ENCODE measurements around the gene ZG16. TPM values are rescaled to one million over a fixed set of nuclear protein-coding genes. Genes with fewer than 3 reads are reported as not detected.
"Not testable (repeated sequence)": the region's sequence is repeated elsewhere in the genome, so short reads cannot be mapped to it uniquely, and the experiment has no call there.

Gene ZG16
- total and polyA plus RNA-seq, 9 of the 15 experiments (the other 6 are each of a cell fraction or from before 2014, with no cell fraction given) = 0.04 TPM; not detected in 8

- no peak for TF ChIP-seq PHTF2 (CRISPR knock-in tag; IDR thresholded peaks at IDR 0.05)
- no peak for TF ChIP-seq LEF1 (IDR thresholded peaks at IDR 0.05)
- no peak for TF ChIP-seq ELF2 (CRISPR knock-in tag; IDR thresholded peaks at IDR 0.05)
- no peak for TF ChIP-seq ZBTB1 (CRISPR knock-in tag; IDR thresholded peaks at IDR 0.05; ENCODE audit: borderline replicate concordance, low read depth)
- TF ChIP-seq CXXC5 (CRISPR knock-in tag; IDR thresholded peaks at IDR 0.05) = no peak
Measured at GRCh38 chr16:29779474-29779873, 1.4 kb downstream of the ZG16 start (continued).

GRCh38 chr16:29783094-29783953, 5.3 kb downstream of the ZG16 start:
- H4K20me1 ChIP-seq (replicated peaks; ENCODE audit: control insufficient read depth, insufficient read depth, low read length); H3K4me1 ChIP-seq (replicated peaks in 1 of 2; ENCODE audit: control insufficient read depth in 2 of 2, insufficient read depth in 2 of 2, low read length in 2 of 2); H3K36me3 ChIP-seq (ENCODE audit: control insufficient read depth, insufficient read depth, low read length); H3K9me3 ChIP-seq (replicated peaks; ENCODE audit: control insufficient read depth, insufficient read depth, low read depth, low read length); H3K4me3 ChIP-seq; H3K4me2 ChIP-seq (ENCODE audit: insufficient read depth, low read length); ATAC-seq; H3K9ac ChIP-seq (ENCODE audit: insufficient read depth in 1 of 2, low read depth in 2 of 2, low read length in 2 of 2); H3K79me2 ChIP-seq (ENCODE audit: control insufficient read depth, insufficient read depth, low read length); H3K27ac ChIP-seq (ENCODE audit: extremely low read depth, low read depth, low read length); BruUV-seq (replicated peaks); H3K9me1 ChIP-seq (ENCODE audit: control insufficient read depth, insufficient read depth, low read length); in situ Hi-C loops (cut with MboI): not testable (repeated sequence)
- DNase-seq (ENCODE audit: extremely low read depth in 1 of 4, low spot score in 3 of 4) (peak in 1 of 4 experiments; percentile 34), FAIRE-seq (peak; percentile 61)
- peaks cover 23 to 27% of the 10 kb centered on the region in 2 experiments for H3K27me3 ChIP-seq (ENCODE audit: control insufficient read depth in 2 of 2, insufficient read depth in 2 of 2, low read length in 2 of 2)
- WGBS (ENCODE audit: insufficient coverage, low coverage, missing lambda C conversion rate) = 5% methylated on average over 12 of the region's 13 CpGs
- H2AFZ ChIP-seq (ENCODE audit: low read depth, low read length) = 0 out of 2 replicates have a peak overlapping the region, but pooled peaks have one; percentile 56
- POLR2A ChIA-PET = interaction anchor here (2.3 kb wide), 1 partner anchor 9 kb away, joined by 10 read pairs; no protein-coding TSS in a partner anchor
- intact Hi-C loops (cut with micrococcal nuclease) = loop anchor here (10.0 kb wide), 1 partner anchor 79 kb away; no protein-coding TSS in a partner anchor
- CTCF ChIA-PET (ENCODE audit: low intra/inter-chr PET ratio) = interaction anchor here (0.6 kb wide), 1 partner anchor 27 kb away, joined by 3 read pairs; no protein-coding TSS in a partner anchor
- TF ChIP-seq ZNF134 (CRISPR knock-in tag; conservative IDR thresholded peaks at IDR 0.05) (peak; percentile 77), IFI16 (CRISPR knock-in tag; IDR thresholded peaks at IDR 0.05) (0 out of 2 replicates have a peak, but pooled peaks have one; percentile 11), ZNF592 (IDR thresholded peaks at IDR 0.05) (peak; percentile 83), HDAC1 (IDR thresholded peaks at IDR 0.05) (peak in 1 of 2 experiments; percentile 71; a peak in 2 of 4 replicates), ZNF79 (CRISPR knock-in tag; IDR thresholded peaks at IDR 0.05; ENCODE audit: low read depth) (peak; percentile 89), PKNOX1 (IDR thresholded peaks at IDR 0.05) (peak; percentile 54), ZNF75A (CRISPR knock-in tag; IDR thresholded peaks at IDR 0.05) (peak; percentile 74; the same call in 1 of the 2 replicates), HIVEP1 (CRISPR knock-in tag; IDR thresholded peaks at IDR 0.05) (peak; percentile 85; the same call in 1 of the 2 replicates), ZNF23 (CRISPR knock-in tag; IDR thresholded peaks at IDR 0.05) (peak; percentile 78), PYGO2 (tag; IDR thresholded peaks at IDR 0.05) (peak; percentile 97), ZNF668 (CRISPR knock-in tag; IDR thresholded peaks at IDR 0.05) (peak; percentile 92), ZNF354B (CRISPR knock-in tag; IDR thresholded peaks at IDR 0.05) (peak; percentile 85; the same call in 1 of the 2 replicates)
